ENCODE results near the gene MYCBPAP.
A peak's percentile ranks its signal among the peaks of the same experiment; 100 is the strongest.

Gene MYCBPAP

GRCh38 chr17:50575581-50576210, 67.5 kb downstream of the MYCBPAP start:
- TF ChIP-seq CTCF (IDR thresholded peaks at IDR 0.05; ENCODE audit: control insufficient read depth, insufficient read depth, low read depth, low read length, missing control alignments), result peak; percentile 3
- no peak overlapping the region for H3K4me3 ChIP-seq (ENCODE audit: control insufficient read depth, low read depth, low read length)
- no peak for DNase-seq (ENCODE audit: low read depth)

- H3K4me3 ChIP-seq (ENCODE audit: control insufficient read depth, low read depth, low read length), result no peak overlapping the region
Measured at GRCh38 chr17:50576864-50577263, 68.6 kb downstream of the MYCBPAP start.

GRCh38 chr17:50577451-50577954, 69.3 kb downstream of the MYCBPAP start:
- H3K4me3 ChIP-seq (ENCODE audit: control insufficient read depth, low read depth, low read length), result no peak overlapping the region
- TF ChIP-seq CTCF (IDR thresholded peaks at IDR 0.05; ENCODE audit: control insufficient read depth, insufficient read depth, low read depth, low read length, missing control alignments), result no peak
- DNase-seq (ENCODE audit: low read depth), result no peak

More at GRCh38 chr17:50576864-50577263, 68.6 kb downstream of the MYCBPAP start:
- no peak for DNase-seq (ENCODE audit: low read depth)
- no peak for TF ChIP-seq CTCF (IDR thresholded peaks at IDR 0.05; ENCODE audit: control insufficient read depth, insufficient read depth, low read depth, low read length, missing control alignments)

GRCh38 chr17:50578173-50578572, 69.9 kb downstream of the MYCBPAP start:
- H3K4me3 ChIP-seq (ENCODE audit: control insufficient read depth, low read depth, low read length), result no peak overlapping the region
- DNase-seq (ENCODE audit: low read depth), result no peak
- TF ChIP-seq CTCF (IDR thresholded peaks at IDR 0.05; ENCODE audit: control insufficient read depth, insufficient read depth, low read depth, low read length, missing control alignments), result no peak

GRCh38 chr17:50579399-50579798, 71.2 kb downstream of the MYCBPAP start:
- TF ChIP-seq CTCF (IDR thresholded peaks at IDR 0.05; ENCODE audit: control insufficient read depth, insufficient read depth, low read depth, low read length, missing control alignments), result no peak
- no peak overlapping the region for H3K4me3 ChIP-seq (ENCODE audit: control insufficient read depth, low read depth, low read length)
- DNase-seq (ENCODE audit: low read depth), result no peak

- no peak overlapping the region for H3K4me3 ChIP-seq (ENCODE audit: control insufficient read depth, low read depth, low read length)
- no peak for TF ChIP-seq CTCF (IDR thresholded peaks at IDR 0.05; ENCODE audit: control insufficient read depth, insufficient read depth, low read depth, low read length, missing control alignments)
- no peak for DNase-seq (ENCODE audit: low read depth)
Measured at GRCh38 chr17:50580646-50581045, 72.4 kb downstream of the MYCBPAP start.

All from AG09309 (cell line).